ENCODE data around the gene AMN. TPM values are rescaled to one million over a fixed set of nuclear protein-coding genes. Genes with fewer than 3 reads are reported as not detected.

AMN gene
- total and polyA plus RNA-seq, 2 experiments from 2014 or later = 0.48 to 1.3 TPM

DNA sequence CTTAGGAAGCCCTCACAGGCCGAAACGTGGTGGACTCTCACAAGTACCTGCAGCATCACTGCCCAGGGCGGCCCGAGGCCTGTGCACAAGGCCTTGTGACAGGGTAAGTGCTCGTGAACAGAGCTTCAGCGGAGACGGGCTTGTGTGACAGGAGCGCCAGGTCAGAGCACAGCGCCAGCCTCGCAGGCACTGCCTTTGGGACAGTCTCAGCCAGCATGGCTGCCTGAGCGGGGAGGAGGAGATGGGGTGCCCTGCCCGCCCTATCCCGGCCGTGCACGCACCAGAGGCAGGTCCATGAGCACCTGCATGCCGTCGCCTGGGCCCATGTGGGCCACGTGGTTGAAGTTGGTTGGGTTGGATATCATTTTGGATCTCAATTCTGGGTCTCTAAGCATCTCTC lies 16.9 kb downstream of the AMN start:
- Histone ChIP-seq H3K36me3 (peaks cover 21% of the 10 kb centered on the region), H3K4me1 (ENCODE audit: low read depth) (peaks cover 6% of the 10 kb centered on the region), H3K4me3 (no peak overlapping the region), H3K9me3 (ENCODE audit: low read depth) (no peaks in the 10 kb centered on the region), H3K27ac (no peak overlapping the region), H3K27me3 (no peaks in the 10 kb centered on the region)
- TF ChIP-seq, protein P1, sequence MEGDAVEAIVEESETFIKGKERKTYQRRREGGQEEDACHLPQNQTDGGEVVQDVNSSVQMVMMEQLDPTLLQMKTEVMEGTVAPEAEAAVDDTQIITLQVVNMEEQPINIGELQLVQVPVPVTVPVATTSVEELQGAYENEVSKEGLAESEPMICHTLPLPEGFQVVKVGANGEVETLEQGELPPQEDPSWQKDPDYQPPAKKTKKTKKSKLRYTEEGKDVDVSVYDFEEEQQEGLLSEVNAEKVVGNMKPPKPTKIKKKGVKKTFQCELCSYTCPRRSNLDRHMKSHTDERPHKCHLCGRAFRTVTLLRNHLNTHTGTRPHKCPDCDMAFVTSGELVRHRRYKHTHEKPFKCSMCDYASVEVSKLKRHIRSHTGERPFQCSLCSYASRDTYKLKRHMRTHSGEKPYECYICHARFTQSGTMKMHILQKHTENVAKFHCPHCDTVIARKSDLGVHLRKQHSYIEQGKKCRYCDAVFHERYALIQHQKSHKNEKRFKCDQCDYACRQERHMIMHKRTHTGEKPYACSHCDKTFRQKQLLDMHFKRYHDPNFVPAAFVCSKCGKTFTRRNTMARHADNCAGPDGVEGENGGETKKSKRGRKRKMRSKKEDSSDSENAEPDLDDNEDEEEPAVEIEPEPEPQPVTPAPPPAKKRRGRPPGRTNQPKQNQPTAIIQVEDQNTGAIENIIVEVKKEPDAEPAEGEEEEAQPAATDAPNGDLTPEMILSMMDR (IDR thresholded peaks at IDR 0.05; ENCODE audit: low read depth, low read length) = no peak
- no peak for DNase-seq (ENCODE audit: low read depth in 1 of 2, low spot score in 1 of 2)

GRCh38 chr14:102939820-102940561 lies 17.5 kb downstream of the AMN start:
- no peak for DNase-seq (ENCODE audit: low read depth in 1 of 2, low spot score in 1 of 2)
- H3K27ac ChIP-seq = no peak overlapping the region
- H3K9me3 ChIP-seq (ENCODE audit: low read depth) = no peaks in the 10 kb centered on the region
- peaks cover 21% of the 10 kb centered on the region for H3K36me3 ChIP-seq
- TF ChIP-seq, protein P1 (IDR thresholded peaks at IDR 0.05; ENCODE audit: low read depth, low read length) = no peak
- H3K4me3 ChIP-seq = no peak overlapping the region
- peaks cover 6% of the 10 kb centered on the region for H3K4me1 ChIP-seq (ENCODE audit: low read depth)
- H3K27me3 ChIP-seq = no peaks in the 10 kb centered on the region

- Histone ChIP-seq H3K9me3 (ENCODE audit: low read depth) (no peaks in the 10 kb centered on the region), H3K4me3 (no peak overlapping the region), H3K4me1 (ENCODE audit: low read depth) (peaks cover 6% of the 10 kb centered on the region), H3K27me3 (no peaks in the 10 kb centered on the region), H3K27ac (peak overlapping the region; percentile 42), H3K36me3 (peaks cover 29% of the 10 kb centered on the region)
- DNase-seq (ENCODE audit: low read depth in 1 of 2, low spot score in 1 of 2) = no peak
- TF ChIP-seq, protein P1 (IDR thresholded peaks at IDR 0.05; ENCODE audit: low read depth, low read length) = no peak
Observed at GRCh38 chr14:102940729-102941362, 18.4 kb downstream of the AMN start.

DNA sequence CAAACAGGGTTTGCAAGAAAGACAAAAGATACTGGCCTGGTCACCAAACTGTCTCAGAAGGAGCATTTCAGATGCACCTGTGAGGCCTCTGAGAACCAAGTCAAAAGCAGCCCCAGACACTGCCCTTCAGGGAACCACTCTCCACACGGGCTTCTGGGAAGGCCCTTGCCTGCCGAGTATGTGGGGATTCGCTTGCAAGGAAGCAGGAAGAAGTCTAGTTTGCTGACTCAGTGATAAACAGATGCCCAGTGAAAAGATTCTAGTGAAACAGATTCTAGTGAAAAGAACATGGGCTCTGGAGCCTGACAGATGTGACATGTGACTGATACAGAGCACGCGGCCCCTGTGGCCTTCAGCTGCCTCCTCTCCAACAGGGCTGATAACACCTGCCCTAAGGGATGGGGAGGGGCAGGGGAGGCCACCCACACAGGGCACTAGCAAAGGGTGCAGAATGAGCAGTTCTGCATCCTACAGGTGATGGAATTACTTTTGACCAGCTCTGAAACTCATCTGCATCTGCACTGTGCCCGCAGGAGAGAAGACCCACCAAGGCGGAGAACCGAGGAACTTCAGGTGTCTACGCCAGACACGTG lies 19.1 kb downstream of the AMN start:
- DNase-seq (ENCODE audit: low read depth in 1 of 2, low spot score in 1 of 2) = peak in 1 of 2 donors; percentile 28
- H3K9me3 ChIP-seq (ENCODE audit: low read depth) = no peaks in the 10 kb centered on the region
- peak overlapping the region; percentile 42 for H3K27ac ChIP-seq
- TF ChIP-seq, protein P1 (IDR thresholded peaks at IDR 0.05; ENCODE audit: low read depth, low read length) = no peak
- peaks cover 29% of the 10 kb centered on the region for H3K36me3 ChIP-seq
- H3K4me1 ChIP-seq (ENCODE audit: low read depth) = peaks cover 6% of the 10 kb centered on the region
- H3K27me3 ChIP-seq = no peaks in the 10 kb centered on the region
- H3K4me3 ChIP-seq = no peak overlapping the region

- Histone ChIP-seq H3K36me3 (peaks cover 34% of the 10 kb centered on the region), H3K9me3 (ENCODE audit: low read depth) (no peaks in the 10 kb centered on the region), H3K4me1 (ENCODE audit: low read depth) (peaks cover 6% of the 10 kb centered on the region), H3K27me3 (no peaks in the 10 kb centered on the region), H3K4me3 (no peak overlapping the region), H3K27ac (peak overlapping the region; percentile 42)
- TF ChIP-seq, protein P1 (IDR thresholded peaks at IDR 0.05; ENCODE audit: low read depth, low read length) = no peak
- no peak for DNase-seq (ENCODE audit: low read depth in 1 of 2, low spot score in 1 of 2)
Observed at GRCh38 chr14:102942069-102942468, 19.6 kb downstream of the AMN start.
